SK-N-SH treated with all-trans-retinoic acid at 6 μM for 48 hours (cell line): ENCODE results near the gene MBNL2.

Source experiments
- PPARA ChIP-seq: fragments of 250-450 bp; sonication (Bioruptor Pico); IDR thresholded peaks from 2 replicates; pipeline ENCODE4 v1.5.0; 2020; ENCODE audit warnings: mild to moderate bottlenecking, borderline replicate concordance
- SNAI2 ChIP-seq: fragments of 250-450 bp; sonication (Bioruptor Pico); IDR thresholded peaks from 2 replicates; pipeline ENCODE4 v1.5.0; 2020; ENCODE audit warnings: mild to moderate bottlenecking, moderate library complexity
- TF ChIP-seq, protein P1 (sequence below): fragments of 250-450 bp; sonication (Bioruptor Pico); IDR thresholded peaks from 2 replicates; pipeline ENCODE4 v1.8.0; 2020; ENCODE audit warnings: mild to moderate bottlenecking, moderate library complexity, borderline replicate concordance

DNA sequence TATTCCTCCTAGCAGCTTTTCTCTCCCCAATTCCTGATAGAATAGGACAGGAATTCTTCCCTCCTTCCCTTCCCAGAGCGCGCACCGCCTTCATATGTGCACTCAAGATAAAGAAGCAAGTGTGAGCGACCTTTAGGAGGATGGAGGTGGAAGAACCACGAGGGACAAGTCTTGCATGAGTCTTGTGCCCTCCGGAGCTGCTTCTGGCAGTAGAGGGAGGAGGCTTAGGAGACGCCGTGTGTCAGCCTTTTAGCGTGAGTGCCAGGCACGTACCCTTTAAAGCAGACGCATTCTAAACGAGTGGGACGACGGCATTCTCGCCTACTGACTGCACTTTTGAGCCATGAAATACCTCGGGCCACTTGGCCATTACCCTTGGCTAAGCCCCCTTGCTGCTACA lies 116.4 kb downstream of the MBNL2 start:
- TF ChIP-seq, protein P1, sequence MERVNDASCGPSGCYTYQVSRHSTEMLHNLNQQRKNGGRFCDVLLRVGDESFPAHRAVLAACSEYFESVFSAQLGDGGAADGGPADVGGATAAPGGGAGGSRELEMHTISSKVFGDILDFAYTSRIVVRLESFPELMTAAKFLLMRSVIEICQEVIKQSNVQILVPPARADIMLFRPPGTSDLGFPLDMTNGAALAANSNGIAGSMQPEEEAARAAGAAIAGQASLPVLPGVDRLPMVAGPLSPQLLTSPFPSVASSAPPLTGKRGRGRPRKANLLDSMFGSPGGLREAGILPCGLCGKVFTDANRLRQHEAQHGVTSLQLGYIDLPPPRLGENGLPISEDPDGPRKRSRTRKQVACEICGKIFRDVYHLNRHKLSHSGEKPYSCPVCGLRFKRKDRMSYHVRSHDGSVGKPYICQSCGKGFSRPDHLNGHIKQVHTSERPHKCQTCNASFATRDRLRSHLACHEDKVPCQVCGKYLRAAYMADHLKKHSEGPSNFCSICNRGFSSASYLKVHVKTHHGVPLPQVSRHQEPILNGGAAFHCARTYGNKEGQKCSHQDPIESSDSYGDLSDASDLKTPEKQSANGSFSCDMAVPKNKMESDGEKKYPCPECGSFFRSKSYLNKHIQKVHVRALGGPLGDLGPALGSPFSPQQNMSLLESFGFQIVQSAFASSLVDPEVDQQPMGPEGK (CRISPR knock-in tag) = no peak
- TF ChIP-seq PPARA = no peak
- TF ChIP-seq SNAI2 (CRISPR knock-in tag) = no peak
